Left ventricle myocardium superior (tissue), 1 donor: ENCODE measurements around the gene NR3C2. TPM values are rescaled to one million over a fixed set of nuclear protein-coding genes. Genes with fewer than 3 reads are reported as not detected.
A peak's percentile ranks its signal among the peaks of the same experiment; 100 is the strongest.

Experiments
- ATAC-seq: fragments of 200-7000 bp; cut with Tn5 transposase; one replicate; pipeline ENCODE4 v1.9.1; 2020; ENCODE audit warnings: mild to moderate bottlenecking, moderate library complexity
- DNase-seq: peaks from one replicate; pipeline ENCODE4 v3.0.0-alpha.2; 2020
- intact Hi-C: fragments of 100-400 bp; cut with micrococcal nuclease; formaldehyde crosslinking; loops from one replicate; pipeline ENCODE4 v1.11.0; 2022
- total RNA-seq: library from RNA; stranded (reverse); fragmentation: NEBNext Ultra II Directional; extraction: Animal tissue kit (Norgen Biotek cat#: 25700); gene quantifications from one replicate; pipeline ENCODE4 v1.2.1, GENCODE V29; 2021
- donor health status: DM: no; HTN: yes; CAD: no; lungs with severe emphysema.

The NR3C2 gene
- total RNA-seq, 1 donor from 2014 or later = 22.6 TPM

DNA sequence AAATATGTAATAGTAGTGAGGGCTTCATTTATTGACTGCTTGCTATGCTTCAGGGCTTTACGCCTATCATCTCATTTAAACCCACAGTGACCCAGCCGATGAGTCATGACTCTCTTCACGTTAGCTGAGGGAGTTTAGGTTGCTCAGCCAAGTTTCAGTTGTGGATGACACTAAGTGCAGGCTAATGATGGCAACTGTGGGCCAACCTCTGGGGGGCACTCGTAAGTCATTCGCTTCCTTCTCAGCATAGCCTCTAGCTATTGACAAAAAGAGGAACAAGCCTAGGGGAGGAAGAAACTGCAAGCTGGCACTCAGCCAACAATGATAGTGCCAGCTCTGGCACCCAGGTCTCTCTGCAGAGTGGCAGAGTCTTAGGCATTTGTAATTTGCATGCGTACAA lies 385.3 kb downstream of the NR3C2 start:
- ATAC-seq = peak; percentile 13
- intact Hi-C loops = no loop called here
- DNase-seq = peak; percentile 59

- DNase-seq (no peak), ATAC-seq (no peak)
- intact Hi-C loops = no loop called here
Observed at GRCh38 chr4:148055844-148056243, 386.4 kb downstream of the NR3C2 start.

DNA sequence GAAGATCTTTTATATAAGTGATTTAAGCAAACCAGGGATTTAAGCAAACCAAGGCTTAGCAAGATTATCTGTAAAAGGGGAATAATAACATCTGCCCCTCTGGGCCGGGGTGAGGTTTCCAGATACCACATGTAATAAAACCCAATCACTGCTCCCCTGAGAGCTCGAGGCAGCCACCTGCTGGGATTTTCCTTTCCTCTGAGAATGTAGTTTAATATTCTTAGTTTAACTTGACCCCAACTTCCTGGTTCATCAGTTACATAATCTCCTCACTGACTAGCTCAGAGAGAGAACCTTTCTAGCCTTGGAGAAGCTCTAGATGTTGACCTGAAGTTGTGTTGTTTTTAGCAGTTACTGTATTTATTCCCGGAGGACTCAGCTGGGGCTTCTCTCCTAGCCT lies 387.9 kb downstream of the NR3C2 start:
- ATAC-seq (no peak), DNase-seq (no peak)
- intact Hi-C loops = no loop called here

DNA sequence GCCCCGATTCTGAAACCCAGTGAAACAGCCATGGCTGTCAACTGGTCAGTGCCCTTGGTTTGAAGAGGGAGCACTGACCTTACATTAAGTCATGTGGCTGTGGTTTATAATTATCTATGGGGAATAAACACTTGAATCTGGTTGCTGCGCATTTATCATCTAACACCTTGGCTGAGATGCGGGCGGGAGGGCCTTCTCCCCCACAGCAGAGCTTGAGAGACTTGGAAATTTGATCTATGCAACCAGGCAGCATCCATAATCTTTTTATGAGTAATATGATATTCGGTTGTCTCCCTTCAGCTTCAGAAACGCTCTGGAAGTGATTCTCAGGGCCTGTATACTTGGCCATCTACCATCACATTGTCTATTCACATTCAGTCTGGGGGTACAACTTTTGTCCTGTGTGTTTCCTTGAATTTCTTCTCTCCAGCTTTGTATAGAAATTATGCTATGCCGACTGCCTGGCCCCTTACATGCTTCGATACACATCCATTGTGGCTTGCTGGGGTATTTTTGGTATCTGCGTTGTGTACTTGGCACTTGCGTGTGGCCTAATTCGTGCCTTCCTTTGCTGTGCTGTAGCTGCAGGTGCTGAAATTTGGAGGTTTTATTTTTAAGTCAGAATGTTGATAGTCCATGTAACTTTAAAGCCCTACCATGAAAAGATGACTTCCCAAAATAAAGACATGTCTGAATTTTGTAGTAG lies 388.8 kb downstream of the NR3C2 start:
- peak; percentile 84 for ATAC-seq
- intact Hi-C loops = no loop called here
- DNase-seq = peak; percentile 66

DNA sequence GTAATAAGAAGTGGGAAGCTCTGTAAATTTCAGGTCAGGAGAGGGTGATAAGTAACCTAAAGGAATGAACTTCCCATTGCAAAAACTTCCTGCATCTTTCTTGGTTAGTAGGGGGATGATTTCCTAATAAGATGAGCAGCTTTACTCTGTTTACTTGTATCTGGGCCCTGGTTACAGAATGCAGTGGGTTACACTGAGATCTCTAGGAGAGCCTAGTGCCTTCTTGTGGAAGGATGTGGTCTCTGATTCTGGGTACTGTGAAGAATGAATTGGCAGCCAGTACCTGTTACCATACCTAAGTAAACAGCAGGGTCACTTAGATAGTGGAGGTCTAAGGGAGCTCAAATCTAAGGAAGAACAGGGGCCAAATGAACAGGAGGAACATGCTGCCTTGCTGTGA lies 389.8 kb downstream of the NR3C2 start:
- DNase-seq (no peak), ATAC-seq (peak; percentile 16)
- intact Hi-C loops = no loop called here

GRCh38 chr4:148051403-148051802 lies 390.8 kb downstream of the NR3C2 start:
- ATAC-seq (no peak), DNase-seq (no peak)

DNA sequence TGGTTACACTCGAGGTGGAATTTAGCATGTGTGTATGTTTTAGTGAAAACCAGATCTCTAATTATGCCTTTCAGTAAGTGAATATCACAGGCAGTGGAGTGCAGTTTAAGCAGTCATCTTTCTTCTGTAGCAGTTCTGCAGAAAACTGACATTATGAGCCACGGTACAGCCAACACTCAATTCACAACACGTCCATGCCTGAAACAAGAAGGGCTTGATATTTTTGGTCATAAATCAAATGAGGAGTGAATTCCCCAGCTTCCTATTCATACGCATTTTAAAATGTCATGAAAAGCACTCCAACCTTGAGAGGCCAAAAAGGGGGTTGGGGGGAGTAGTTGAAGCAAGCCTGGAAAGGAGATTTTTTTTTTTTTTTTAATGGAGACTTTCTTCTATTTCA lies 393.6 kb downstream of the NR3C2 start:
- intact Hi-C loops = no loop called here
- DNase-seq (no peak), ATAC-seq (no peak)

More at GRCh38 chr4:148051403-148051802, 390.8 kb downstream of the NR3C2 start:
- intact Hi-C loops = no loop called here

DNA sequence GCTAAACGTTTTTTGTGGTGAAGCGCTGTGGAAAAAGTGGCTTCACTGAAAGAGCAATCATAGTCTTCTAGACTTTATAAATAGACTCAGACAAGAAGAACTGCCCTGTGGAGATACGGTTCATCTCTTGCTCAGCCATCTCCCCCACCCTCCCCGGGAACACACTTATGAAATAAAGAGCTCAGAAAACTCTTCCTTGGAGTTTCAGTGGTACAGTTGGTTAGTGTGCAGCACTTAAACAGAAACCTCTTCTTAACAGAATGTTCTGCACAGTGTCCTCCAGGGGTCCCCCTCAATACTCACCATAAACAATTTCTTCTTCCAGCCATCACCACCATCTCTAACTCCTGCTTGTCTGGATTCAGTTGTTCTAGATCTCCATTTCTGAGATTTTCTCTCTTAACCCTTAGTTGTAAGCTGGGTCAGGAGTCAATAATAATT lies 397.3 kb downstream of the NR3C2 start:
- peak; percentile 60 for ATAC-seq

GRCh38 chr4:148044089-148044911 lies 397.9 kb downstream of the NR3C2 start:
- DNase-seq (peak; percentile 85), ATAC-seq (peak; percentile 97)
- intact Hi-C loops = no loop called here

More for the DNA sequence above, 397.3 kb downstream of the NR3C2 start:
- intact Hi-C loops = no loop called here
- DNase-seq = no peak

DNA sequence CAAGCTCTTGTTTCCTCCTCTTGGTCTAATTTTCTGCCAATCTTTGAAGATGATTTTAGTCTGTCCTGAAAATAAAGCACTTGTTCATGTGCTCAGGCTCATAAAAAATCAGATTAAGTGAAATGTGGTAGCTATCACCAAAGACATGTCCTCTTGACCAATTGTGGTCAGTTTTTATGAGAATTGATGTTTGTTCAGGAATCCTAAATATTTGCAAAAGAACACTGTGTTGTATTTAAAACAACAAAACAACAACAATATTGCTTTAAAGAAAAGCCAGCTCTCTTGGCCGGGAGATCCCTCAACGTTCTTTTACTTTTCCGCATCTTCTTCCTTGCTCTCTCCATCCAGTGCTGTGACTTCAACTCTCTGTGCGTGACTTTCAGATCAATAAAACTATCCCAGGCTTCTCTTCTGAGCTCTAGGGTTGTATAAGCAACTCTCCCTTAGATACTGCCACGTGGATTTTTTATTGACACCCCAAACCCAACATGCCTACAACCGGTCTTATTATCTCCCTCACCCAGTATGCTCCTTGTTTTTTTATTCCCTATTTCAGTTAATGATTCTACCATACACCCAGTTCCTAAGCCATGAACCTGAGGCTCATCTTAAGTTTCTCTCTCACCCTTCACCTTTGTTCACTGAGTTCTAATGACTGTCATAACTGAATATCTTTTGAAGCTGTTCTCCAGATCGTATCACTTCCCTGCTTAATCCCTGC lies 400.4 kb downstream of the NR3C2 start:
- intact Hi-C loops = no loop called here
- ATAC-seq (no peak), DNase-seq (no peak)

GRCh38 chr4:148034813-148035212 lies 407.4 kb downstream of the NR3C2 start:
- DNase-seq (no peak), ATAC-seq (no peak)
- intact Hi-C loops = no loop called here

DNA sequence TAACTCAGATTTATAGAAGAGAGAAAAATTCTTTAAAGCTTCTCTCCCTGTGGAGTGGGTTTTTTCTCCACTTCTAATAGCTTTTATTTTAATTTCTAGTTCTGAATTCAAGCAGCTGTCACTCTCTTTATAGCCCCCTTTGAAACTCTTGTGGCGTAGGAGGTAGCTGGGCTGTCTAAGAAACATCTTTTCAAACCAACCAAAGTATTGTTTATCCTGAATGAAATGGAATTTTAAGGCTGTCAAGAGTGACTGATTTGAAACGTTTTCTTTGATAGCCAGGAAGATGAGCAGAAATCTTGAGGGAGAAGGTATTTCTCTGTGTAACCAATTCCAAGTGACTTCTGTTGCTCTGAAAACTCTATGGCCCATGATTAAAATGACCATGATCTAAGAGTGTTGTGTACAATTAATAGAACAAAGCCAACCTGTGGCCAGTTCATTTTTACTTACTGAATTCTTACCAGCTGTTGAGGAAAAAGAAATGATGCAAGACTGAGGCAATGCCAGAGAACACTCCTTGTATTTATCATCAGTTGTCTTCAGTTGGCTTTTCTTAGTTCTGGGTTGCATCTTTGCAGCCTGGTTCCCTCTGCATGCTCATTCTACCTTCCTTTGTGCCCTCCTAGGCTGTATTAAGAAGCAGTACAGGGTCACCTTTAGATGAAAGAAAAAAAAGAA lies 411.9 kb downstream of the NR3C2 start:
- intact Hi-C loops = no loop called here
- peak; percentile 56 for ATAC-seq
- no peak for DNase-seq

- DNase-seq (no peak), ATAC-seq (no peak)
- intact Hi-C loops = no loop called here
Observed at GRCh38 chr4:148029781-148030180, 412.4 kb downstream of the NR3C2 start.
